ENCODE measurements around the gene ASF1B.
"Not testable (repeated sequence)": the region's sequence is repeated elsewhere in the genome, so short reads cannot be mapped to it uniquely, and the experiment has no call there.

The ASF1B gene

DNA sequence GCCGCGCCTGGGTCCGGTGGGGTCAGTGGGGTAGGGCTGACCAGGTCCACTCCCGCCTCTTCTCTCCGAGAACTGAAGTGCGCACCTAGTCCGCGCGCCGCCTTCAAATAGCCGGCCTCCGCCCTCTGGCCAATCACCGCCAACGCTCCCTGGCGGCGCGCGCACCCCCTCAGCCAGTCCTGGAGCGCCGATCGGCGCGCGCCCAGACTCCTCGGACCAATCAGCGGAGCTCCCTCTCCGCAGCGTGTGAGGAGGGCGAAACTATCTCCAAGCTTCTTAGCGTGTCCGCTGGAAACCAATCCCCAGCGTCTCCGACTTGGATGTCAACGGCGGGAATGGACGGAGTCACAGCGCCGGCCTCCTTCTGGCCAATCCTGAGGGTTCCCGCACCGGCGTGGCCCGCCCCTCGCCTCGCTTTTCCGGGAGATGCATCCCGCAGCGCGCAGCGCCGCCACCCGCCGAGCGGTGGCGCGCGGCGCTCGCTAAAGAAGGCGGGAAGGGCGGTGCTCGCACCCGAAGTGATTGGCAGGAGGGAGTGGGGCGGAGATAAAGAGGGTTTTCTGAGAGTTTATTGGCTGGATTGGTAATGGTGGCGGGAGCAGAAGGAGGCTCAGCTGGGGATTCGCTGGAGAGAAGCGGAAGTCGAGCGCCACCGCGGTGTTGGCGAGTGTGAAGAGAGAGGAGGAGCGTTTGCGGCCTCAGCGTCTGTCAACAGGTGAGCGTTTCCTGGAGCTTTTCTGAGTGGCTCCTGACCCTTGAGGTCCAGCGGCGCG lies at the start of gene ASF1B:
ASF1B (minus strand) TSS at position 81 of the 773 bp plus-strand sequence. CDS start 133 bp downstream, outside the sequence.
- DNase-seq (ENCODE audit: low spot score) = peak; percentile 95

DNA sequence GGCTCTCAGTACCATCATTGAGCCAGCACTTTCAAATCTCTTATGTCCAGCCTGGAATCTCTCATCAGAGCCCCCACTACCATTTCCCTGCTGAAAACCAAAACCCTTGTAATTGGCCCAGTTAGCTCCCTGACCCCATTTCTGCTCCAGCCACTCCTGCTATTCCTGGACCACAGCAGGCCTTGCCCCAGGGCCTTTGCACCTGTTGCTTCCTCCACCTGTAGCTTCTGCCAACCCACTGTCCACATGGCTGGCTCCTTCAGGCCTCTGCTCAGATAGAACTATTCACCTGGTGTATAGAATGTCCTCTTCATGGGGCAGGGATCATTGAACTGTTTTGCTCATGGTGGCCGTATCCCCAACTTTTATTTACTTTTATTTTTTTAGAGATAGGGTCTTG lies 49.3 kb upstream of the ASF1B start:
- DNase-seq (ENCODE audit: low spot score) = not testable (repeated sequence)

DNA sequence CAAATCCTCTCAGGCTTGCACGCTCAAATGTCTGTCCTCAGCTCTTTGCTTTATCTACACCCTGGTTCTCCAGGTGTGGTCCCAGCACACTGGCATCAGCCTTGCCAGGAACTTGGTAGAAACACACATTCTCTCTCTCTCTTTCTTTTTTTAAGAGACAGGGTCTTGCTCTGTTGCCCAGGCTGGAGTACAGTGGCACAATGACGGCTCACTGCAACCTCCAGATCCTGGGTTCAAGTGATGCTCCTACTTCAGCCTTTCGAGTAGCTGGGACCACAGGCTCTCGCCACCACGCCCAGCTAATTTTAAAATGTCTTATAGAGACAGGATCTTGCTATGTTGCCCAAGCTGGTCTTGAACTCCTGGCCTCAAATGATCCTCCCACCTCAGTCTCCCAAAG lies 48.8 kb upstream of the ASF1B start:
- no peak for DNase-seq (ENCODE audit: low spot score)

DNA sequence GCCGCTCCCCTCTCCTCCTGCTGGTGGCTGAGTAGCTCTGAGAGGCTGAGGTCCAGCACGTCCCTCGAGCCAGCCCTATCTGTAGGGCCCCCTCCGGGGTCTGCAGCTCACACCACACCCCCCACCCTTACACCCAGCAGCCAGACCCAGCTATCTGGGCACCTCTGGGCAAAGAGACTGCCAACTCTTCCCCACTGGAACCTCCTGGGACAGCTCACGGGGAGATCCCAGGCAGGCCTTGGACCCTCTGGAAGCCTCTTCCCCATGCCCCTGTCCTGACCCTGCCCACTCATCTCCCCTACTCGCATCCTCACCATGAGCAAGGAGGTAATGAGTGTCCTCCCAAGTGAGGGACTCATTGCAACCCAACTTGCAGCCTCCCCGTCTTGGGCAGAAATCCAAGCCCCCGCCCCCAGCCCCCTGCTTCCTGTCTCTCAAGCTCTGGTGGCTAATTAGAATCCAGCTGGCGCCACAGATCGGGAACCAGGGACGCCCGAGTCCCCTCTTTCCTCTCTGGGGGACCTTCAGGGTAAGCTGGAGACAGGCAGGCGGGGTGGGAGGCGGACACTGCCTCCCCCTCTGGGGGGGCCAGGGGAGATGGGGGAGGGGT lies 47.5 kb upstream of the ASF1B start:
- no peak for DNase-seq (ENCODE audit: low spot score)

GRCh38 chr19:14182476-14182875 lies 46.1 kb upstream of the ASF1B start:
- no peak for DNase-seq (ENCODE audit: low spot score)

GRCh38 chr19:14181906-14182305 lies 45.5 kb upstream of the ASF1B start:
- peak; percentile 6 for DNase-seq (ENCODE audit: low spot score)

GRCh38 chr19:14181199-14181598 lies 44.8 kb upstream of the ASF1B start:
- DNase-seq (ENCODE audit: low spot score) = not testable (repeated sequence)

- DNase-seq (ENCODE audit: low spot score) = no peak
Observed at GRCh38 chr19:14177496-14178074, 41.2 kb upstream of the ASF1B start.

GRCh38 chr19:14175351-14175792 lies 39.0 kb upstream of the ASF1B start:
- no peak for DNase-seq (ENCODE audit: low spot score)

- no peak for DNase-seq (ENCODE audit: low spot score)
Observed at GRCh38 chr19:14174883-14175282, 38.5 kb upstream of the ASF1B start.

- DNase-seq (ENCODE audit: low spot score) = no peak
Observed at GRCh38 chr19:14168993-14169392, 32.6 kb upstream of the ASF1B start.

DNA sequence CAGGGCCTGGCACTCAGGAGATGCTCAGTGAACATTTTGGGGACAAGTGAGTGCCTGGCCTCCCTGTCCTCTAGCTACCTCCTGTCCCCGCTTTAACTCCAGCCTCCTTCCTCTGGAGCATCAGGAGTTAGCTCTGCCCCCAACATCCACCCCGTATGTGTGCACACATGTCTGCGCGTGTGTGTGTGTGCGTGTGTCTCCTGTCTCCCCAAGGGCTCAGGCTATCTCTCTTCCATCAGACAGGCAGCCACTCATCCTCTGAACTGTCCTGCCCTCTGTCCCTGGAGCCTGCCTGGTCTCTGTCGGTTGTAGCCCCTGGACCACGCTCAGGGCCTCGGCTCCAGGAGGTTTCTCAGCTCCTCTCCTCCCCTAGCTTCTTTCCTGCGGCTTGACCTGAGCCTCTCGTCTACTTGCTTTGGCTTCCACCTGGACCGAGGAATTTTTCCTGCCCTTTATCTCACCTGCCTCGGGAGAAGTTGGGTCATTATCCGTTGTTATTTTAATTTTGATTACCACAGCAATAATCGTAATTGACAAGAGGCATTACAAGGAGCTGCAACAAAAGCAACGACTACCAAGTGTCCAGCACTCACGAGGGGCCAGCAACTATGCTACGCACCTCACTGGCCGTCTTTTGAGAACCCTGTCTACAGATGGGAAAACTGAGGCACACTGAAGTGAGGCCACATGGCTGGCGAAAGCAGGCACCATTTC lies 32.0 kb upstream of the ASF1B start:
- peak; percentile 5 for DNase-seq (ENCODE audit: low spot score)

GRCh38 chr19:14167576-14168138 lies 31.3 kb upstream of the ASF1B start:
- no peak for DNase-seq (ENCODE audit: low spot score)

DNA sequence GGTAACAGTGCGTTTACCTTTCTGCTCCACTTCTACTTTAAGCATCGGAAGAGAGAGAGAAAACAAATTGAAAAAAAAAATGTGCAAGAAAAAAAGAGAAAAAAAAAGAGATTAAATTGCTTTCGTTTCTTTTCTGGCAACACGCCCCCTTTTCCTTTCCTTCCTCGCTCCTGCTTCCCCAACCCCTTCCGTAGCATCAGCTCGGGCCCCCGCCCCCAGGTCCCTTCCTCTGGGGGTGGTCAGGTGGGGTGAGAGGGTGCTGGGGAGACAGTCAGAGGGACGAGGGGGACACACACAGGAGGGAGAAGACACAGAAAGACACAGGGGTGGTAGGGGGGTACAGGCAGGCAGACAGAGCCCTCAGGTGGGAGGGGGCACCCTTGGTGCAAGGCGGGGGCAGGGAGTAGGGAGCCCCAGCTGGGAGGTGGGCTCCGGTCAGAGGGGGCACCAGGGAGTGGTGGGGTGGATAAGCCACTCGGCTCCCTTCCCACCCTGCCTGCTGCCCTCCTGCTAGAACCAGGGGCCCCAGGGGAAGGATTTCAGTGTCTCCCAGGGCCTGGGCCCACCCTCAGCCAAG lies 30.7 kb upstream of the ASF1B start:
- peak; percentile 7 for DNase-seq (ENCODE audit: low spot score)

DNA sequence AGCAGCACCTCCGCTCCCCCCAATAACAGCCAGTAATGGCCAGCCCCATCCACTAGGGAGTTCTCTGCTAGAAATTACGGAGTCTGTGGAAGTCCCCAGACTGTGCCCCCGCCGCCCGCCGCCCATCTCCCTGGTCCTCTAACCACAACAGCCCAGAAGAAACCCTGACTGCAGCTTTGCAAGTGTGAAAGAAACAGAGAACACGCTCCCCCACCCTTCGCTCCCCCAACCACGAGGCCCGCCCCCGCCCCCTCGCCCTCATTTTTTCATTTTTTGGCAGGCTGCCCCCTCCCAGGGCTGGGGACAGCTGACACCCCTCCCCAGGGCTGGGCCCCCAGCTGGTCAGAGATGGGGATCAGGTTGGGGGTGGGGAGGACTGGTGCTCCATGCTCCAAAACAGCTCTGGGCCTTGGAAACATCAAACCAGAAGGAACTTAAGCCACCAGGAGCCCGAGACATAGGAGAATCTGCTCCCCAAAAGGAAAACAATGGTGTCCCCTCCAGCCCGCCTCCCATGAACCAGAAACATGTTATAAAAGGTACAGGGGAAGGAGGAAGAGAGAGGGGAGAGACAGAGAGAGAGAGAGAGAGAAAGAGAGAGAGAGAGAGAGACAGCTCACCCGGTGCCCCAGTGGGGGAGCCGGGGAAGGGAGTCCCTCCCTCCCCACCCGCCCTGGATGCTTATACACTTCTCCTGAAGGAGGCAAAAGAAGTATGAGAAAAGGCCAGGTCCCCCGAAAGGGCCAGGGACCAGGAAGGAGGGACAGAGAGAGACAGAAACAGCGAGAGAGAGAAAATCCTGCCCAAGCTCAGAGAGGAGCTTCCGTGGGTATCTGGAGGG lies 29.8 kb upstream of the ASF1B start:
- DNase-seq (ENCODE audit: low spot score) = peak; percentile 11

DNA sequence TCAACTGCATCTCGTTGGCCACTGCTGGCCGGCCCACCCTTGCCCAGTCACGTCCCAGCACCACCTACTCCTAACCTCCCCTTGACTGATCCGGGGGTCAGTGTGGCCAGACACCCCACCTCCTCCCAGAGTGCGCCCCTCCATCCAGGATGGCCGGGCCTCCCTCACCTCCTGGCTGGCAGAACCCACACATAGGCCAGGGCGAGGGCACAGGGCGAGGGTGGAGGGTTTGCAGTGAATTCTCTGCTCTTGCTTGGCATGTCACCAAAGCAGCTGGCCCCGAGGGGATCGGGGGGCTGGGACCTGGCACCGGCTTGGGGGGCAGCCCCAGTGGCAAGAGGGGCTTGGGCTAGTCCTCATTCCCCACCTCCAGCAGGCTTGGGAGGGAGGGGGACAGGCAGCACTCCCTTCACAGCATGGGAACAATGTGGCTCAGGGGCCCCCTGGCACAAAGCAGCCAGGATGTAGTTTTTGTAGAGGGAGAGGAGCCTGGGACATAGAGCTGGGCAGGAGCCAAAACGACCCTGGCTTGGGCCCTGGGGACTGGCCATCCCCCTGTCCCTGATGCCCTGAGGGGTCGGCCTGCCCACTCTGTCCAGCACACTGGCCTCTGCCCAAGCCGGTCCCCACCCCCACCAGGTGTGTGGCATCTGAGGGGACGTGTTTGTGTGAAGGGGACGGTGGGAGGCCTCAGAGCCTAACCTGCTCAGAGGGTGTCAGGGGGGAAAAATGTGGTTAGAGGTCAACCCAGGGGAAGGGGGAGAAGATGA lies 28.5 kb upstream of the ASF1B start:
- peak; percentile 13 for DNase-seq (ENCODE audit: low spot score)

GRCh38 chr19:14164082-14164481 lies 27.7 kb upstream of the ASF1B start:
- peak; percentile 22 for DNase-seq (ENCODE audit: low spot score)

GRCh38 chr19:14162871-14163297 lies 26.5 kb upstream of the ASF1B start:
- DNase-seq (ENCODE audit: low spot score) = no peak

DNA sequence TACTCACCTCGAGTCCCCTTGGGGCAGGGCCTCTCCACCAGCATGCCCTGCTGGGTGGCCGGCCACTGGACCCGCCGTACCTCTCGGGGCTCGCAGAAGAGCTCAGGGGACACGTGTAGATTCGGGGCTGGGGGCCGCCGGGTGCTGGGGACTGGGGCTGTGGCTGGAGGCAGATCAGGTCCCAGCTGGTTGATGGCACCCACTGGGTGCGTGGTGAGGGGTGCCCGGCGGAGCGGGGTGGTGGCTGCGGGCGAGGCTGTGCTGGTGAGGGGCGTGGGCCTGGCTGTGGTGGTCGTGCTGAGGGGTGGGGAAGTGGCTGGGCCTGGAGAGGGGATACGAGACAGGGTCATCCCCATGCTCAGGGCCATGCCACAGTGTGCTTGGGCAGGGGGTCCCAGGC lies 24.9 kb upstream of the ASF1B start:
- DNase-seq (ENCODE audit: low spot score) = peak; percentile 14

All from iPS-NIHi11 (cell line).